ENCODE data around the gene CDC25C. TPM values are rescaled to one million over a fixed set of nuclear protein-coding genes. Genes with fewer than 3 reads are reported as not detected.

Gene CDC25C
- total and polyA plus RNA-seq, 9 of the 15 experiments (the other 6 are each of a cell fraction or from before 2014, with no cell fraction given): 19.1 to 63.7 (median 31.9) TPM

DNA sequence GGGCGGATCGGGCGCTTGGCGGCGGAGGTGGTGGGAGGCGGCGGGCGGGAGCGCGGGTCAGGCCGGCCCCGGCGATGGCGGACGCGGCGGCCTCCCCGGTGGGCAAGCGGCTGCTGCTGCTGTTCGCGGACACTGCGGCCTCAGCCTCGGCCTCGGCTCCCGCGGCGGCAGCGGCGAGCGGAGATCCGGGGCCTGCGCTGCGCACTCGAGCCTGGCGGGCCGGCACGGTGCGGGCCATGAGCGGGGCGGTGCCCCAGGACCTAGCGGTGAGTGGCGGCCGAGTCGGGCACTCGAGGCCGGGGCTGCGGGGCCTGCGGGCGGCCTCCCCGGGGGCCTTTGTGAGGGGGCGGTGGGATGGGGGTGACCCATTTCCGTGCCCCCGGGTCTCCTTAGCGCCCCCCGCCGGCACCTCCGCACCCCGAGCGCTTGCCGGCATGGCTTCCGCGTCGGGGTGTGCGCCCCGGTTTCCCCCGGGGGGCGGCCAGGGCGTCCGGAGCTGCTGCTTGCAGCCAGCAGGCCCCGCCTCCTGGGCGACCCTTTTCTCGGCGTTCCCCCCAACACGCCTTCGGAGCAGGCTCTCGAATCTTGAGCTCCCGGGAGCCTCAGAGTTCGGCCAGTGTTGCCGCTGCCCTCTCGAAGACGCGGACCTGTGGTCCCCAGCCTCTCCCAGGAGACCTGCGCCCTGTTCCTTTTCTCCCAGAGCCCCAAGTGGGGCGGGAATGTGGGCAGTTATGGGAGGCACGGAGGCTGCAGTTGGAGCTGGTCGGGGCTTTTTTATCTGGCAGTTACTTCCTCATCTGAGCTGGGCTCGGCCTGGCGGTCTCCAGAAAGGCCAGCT, 21.3 kb upstream of the CDC25C start (continued):
- TF ChIP-seq ZFX (CRISPR knock-in tag; IDR thresholded peaks at IDR 0.05) (peak; percentile 96), BRD4 (IDR thresholded peaks at IDR 0.05) (no peak; the same call in 1 of the 2 replicates), CBFB (CRISPR knock-in tag; IDR thresholded peaks at IDR 0.05) (no peak), ARNT (IDR thresholded peaks at IDR 0.05) (no peak), ZKSCAN8 (CRISPR knock-in tag; IDR thresholded peaks at IDR 0.05) (no peak), BCL6 (CRISPR knock-in tag; IDR thresholded peaks at IDR 0.05) (no peak), PTBP1 (IDR thresholded peaks at IDR 0.05; ENCODE audit: low read depth, low read length) (no peak), SMAD3 (CRISPR knock-in tag; conservative IDR thresholded peaks at IDR 0.05) (no peak), RBM34 (IDR thresholded peaks at IDR 0.05; ENCODE audit: borderline replicate concordance, insufficient read depth, low read length) (no peak), KAT2B (IDR thresholded peaks at IDR 0.05; ENCODE audit: low read depth, low read length) (no peak), SLC30A9 (CRISPR knock-in tag; IDR thresholded peaks at IDR 0.05) (no peak), FOXP1 (CRISPR knock-in tag; IDR thresholded peaks at IDR 0.05) (peak; percentile 38), RBBP5 (IDR thresholded peaks at IDR 0.05; ENCODE audit: borderline replicate concordance, insufficient read depth, low read length, poor library complexity, severe bottlenecking) (peak; percentile 51), HNRNPL (IDR thresholded peaks at IDR 0.05; ENCODE audit: low read depth, low read length) (0 out of 2 replicates have a peak, but pooled peaks have one; percentile 7), ZNF239 (CRISPR knock-in tag; IDR thresholded peaks at IDR 0.05) (no peak)
- TF ChIP-seq, protein P1, sequence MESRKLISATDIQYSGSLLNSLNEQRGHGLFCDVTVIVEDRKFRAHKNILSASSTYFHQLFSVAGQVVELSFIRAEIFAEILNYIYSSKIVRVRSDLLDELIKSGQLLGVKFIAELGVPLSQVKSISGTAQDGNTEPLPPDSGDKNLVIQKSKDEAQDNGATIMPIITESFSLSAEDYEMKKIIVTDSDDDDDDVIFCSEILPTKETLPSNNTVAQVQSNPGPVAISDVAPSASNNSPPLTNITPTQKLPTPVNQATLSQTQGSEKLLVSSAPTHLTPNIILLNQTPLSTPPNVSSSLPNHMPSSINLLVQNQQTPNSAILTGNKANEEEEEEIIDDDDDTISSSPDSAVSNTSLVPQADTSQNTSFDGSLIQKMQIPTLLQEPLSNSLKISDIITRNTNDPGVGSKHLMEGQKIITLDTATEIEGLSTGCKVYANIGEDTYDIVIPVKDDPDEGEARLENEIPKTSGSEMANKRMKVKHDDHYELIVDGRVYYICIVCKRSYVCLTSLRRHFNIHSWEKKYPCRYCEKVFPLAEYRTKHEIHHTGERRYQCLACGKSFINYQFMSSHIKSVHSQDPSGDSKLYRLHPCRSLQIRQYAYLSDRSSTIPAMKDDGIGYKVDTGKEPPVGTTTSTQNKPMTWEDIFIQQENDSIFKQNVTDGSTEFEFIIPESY (CRISPR knock-in tag; IDR thresholded peaks at IDR 0.05): no peak; the same call in 1 of the 2 replicates
- TF ChIP-seq, protein P2, sequence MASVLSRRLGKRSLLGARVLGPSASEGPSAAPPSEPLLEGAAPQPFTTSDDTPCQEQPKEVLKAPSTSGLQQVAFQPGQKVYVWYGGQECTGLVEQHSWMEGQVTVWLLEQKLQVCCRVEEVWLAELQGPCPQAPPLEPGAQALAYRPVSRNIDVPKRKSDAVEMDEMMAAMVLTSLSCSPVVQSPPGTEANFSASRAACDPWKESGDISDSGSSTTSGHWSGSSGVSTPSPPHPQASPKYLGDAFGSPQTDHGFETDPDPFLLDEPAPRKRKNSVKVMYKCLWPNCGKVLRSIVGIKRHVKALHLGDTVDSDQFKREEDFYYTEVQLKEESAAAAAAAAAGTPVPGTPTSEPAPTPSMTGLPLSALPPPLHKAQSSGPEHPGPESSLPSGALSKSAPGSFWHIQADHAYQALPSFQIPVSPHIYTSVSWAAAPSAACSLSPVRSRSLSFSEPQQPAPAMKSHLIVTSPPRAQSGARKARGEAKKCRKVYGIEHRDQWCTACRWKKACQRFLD (CRISPR knock-in tag; IDR thresholded peaks at IDR 0.05): peak; percentile 64; the same call in 1 of the 2 replicates
- TF ChIP-seq, protein P3, sequence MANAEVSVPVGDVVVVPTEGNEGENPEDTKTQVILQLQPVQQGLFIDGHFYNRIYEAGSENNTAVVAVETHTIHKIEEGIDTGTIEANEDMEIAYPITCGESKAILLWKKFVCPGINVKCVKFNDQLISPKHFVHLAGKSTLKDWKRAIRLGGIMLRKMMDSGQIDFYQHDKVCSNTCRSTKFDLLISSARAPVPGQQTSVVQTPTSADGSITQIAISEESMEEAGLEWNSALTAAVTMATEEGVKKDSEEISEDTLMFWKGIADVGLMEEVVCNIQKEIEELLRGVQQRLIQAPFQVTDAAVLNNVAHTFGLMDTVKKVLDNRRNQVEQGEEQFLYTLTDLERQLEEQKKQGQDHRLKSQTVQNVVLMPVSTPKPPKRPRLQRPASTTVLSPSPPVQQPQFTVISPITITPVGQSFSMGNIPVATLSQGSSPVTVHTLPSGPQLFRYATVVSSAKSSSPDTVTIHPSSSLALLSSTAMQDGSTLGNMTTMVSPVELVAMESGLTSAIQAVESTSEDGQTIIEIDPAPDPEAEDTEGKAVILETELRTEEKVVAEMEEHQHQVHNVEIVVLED (CRISPR knock-in tag; IDR thresholded peaks at IDR 0.05): no peak
- TF ChIP-seq, protein P4, sequence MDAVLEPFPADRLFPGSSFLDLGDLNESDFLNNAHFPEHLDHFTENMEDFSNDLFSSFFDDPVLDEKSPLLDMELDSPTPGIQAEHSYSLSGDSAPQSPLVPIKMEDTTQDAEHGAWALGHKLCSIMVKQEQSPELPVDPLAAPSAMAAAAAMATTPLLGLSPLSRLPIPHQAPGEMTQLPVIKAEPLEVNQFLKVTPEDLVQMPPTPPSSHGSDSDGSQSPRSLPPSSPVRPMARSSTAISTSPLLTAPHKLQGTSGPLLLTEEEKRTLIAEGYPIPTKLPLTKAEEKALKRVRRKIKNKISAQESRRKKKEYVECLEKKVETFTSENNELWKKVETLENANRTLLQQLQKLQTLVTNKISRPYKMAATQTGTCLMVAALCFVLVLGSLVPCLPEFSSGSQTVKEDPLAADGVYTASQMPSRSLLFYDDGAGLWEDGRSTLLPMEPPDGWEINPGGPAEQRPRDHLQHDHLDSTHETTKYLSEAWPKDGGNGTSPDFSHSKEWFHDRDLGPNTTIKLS (IDR thresholded peaks at IDR 0.05; ENCODE audit: borderline replicate concordance, low read depth): no peak
- TF ChIP-seq, protein P5, sequence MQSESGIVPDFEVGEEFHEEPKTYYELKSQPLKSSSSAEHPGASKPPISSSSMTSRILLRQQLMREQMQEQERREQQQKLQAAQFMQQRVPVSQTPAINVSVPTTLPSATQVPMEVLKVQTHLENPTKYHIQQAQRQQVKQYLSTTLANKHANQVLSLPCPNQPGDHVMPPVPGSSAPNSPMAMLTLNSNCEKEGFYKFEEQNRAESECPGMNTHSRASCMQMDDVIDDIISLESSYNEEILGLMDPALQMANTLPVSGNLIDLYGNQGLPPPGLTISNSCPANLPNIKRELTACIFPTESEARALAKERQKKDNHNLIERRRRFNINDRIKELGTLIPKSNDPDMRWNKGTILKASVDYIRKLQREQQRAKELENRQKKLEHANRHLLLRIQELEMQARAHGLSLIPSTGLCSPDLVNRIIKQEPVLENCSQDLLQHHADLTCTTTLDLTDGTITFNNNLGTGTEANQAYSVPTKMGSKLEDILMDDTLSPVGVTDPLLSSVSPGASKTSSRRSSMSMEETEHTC (IDR thresholded peaks at IDR 0.05): no peak

Data from K562 (cell line).